ENCODE results near the gene TRIM44.
"Not testable (repeated sequence)": the region's sequence is repeated elsewhere in the genome, so short reads cannot be mapped to it uniquely, and the experiment has no call there.

TRIM44 gene

DNA sequence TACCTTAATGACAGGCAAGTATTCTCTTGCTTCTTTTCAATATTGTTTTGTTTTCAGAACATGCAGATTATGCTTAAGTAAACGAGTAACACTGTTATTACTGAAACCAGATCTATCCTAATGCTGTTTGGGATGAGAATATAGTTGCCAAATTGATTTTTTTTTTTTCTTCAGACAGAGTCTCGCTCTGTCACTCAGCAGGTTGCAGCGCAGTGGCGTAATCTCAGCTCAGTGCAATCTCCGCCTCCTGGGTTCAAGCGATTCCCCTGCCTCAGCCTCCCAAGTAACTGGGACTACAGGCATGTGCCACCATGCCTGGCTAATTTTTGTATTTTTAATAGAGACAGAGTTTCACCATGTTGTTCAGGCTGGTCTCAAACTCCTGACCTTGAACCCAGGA, 91.0 kb downstream of the TRIM44 start:
- DNase-seq (ENCODE audit: low spot score): not testable (repeated sequence)

DNA sequence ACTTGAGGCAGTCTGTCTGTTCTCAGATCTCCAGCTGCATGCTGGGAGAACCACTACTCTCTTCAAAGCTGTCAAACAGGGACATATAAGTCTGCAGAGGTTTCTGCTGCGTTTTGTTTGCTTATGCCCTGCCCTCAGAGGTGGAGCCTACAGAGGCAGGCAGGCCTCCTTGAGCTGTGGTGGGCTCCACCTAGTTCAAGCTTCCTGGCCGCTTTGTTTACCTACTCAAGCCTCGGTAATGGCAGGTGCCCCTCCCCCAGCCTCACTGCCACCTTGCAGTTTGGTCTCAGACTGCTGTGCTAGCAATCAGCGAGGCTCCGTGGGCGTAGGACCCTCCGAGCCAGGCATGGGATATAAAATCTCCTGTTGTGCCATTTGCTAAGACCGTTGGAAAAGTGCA, 97.4 kb downstream of the TRIM44 start:
- DNase-seq (ENCODE audit: low spot score): not testable (repeated sequence)

DNA sequence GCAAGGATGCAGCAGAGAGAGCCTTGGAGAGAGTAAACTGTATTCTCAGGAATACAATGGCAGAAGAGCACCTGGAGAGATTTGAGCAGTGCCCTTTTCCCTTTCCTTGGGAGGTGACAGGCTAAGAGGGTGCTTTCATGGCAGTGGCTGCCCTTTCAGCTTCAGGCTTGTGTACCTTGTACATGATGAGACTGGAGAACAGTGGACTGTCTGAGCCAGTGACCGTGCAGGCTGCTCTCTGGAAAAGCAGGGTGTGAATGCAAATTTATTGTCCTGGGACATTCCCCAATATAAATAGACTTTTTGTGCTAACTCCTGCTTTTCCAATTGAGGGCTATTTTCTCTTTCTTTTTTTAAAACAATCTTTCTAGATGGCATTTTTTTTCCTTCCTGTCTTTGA, 99.3 kb downstream of the TRIM44 start:
- DNase-seq (ENCODE audit: low spot score): no peak

DNA sequence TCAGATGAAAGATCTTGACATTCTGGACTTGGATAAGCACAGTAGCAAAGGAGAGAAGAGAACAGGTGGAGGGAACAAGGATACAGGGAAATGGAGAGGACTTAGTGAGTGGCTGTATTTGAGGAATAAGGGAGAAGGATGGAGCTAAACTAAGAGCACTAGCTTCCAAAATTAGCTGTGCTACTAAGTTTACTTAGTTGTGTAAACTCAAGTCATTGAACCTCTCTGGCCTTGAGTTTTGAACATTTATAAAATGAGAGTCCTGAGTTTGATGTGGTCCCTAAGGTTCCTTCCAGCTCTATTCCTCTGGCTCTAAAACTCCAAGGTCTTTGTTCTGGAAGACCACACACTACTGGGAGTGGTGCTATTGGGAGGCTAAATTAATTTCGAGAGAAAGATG, 100.7 kb downstream of the TRIM44 start:
- DNase-seq (ENCODE audit: low spot score): no peak

DNA sequence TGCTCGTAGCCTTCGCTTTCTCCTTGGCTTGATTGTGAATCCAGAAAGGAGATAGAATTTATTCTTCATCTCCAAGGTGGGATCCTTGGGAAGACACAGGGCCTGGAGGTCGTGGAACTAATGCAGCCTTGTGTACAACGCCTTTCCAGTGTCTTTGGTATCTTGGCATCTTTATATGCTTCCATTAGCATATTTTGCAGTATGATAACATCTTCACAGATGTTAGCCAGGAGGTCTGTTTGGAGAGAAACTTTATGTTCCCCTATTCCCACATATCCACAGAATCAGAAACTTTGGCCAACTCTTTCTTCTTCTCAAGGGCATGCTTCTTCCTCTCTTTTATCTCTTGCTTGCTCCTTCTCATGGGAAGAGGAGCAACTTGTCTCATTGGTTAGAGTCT, 101.2 kb downstream of the TRIM44 start:
- DNase-seq (ENCODE audit: low spot score): no peak

DNA sequence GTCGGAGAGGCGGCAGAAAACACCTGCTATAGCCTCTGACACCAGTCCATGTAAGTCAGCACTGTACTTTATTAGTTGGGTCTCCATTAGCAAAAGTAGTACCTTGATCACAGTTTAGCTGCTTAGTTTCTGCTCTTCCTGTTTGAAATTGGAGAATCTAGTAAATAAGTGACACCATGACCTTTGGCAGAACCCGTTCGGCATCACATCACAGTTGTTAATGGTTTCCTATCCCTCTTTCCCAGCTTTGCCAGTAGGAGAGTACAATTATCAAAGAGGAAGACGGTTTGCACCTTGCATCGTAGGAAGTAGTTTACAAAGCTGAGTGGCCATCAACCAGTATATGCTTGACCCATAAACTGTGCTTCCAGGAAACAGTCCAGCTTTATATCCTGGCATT, 101.8 kb downstream of the TRIM44 start:
- no peak for DNase-seq (ENCODE audit: low spot score)

DNA sequence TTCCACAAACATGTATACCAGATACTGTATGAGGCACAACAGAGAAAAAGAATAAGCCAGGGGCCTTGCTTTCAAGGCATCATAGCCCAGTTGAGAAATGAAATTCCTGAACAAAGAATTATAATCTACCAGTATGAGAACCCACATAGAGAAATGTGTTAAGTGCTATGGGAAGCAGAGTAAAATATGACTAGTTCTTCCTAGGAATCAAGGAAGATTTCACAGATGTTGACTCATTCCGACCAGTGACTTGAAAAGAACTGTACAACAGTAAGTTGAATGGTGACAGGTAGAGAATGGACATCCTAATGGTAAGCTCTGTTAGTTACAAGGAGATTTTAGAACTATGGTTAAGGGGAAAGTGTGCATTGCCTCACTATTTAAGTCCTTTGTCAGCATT, 102.6 kb downstream of the TRIM44 start:
- DNase-seq (ENCODE audit: low spot score): no peak

DNA sequence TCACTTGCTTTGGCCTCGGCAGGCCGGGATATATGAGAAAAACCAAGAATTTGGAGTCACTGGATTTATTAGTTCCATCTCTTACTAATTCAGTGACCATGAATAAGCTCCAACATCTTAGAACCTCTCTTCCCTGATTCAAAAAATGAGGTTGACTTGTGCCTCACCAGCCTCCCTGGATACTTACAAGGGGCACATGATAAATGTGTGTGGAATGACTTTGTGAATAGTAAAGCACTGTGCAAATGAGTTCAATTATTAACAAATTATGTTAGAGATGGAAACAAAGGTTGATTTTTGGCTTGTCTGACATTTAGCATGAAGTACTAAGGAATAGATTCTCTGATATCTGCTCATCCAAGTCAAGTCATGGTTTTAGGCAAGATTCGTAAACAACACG, 104.1 kb downstream of the TRIM44 start:
- DNase-seq (ENCODE audit: low spot score): no peak

DNA sequence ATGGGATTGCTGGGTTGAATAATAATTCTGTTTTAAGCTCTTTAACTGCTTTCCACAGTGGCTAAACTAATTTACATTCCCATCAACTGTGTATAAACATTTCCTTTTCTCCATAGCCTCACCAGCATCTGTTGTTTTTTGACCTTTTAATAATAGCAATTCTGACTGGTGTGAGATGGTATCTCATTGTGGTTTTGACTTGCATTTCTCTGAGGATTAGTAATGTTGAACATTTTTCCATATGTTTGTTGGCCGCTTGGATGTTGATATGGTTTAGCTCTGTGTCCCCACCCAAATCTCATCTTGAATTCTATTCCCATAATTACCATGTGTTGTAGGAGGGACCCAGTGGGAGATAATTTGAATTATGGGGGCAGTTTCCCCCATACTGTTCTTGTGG, 107.8 kb downstream of the TRIM44 start:
- DNase-seq (ENCODE audit: low spot score): not testable (repeated sequence)

DNA sequence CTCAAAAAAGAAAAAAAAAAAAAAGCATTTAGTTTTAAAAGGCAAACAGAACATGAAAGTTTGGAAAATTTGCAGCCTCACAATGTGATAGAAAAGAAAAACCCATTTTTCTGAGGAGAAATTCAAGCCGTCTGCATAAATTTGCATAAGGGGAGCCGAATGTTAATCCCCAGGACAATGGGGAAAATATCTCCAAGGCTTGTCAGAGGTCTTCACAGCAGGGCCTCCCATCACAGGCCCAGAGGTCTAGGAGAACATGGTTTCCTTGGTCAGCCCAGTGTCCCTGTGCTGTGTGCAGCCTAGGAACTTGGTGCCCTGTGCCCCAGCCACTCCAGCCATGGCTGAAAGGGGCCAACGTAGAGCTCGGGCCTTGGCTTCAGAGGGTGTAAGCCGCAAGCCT, 109.1 kb downstream of the TRIM44 start:
- DNase-seq (ENCODE audit: low spot score): no peak

DNA sequence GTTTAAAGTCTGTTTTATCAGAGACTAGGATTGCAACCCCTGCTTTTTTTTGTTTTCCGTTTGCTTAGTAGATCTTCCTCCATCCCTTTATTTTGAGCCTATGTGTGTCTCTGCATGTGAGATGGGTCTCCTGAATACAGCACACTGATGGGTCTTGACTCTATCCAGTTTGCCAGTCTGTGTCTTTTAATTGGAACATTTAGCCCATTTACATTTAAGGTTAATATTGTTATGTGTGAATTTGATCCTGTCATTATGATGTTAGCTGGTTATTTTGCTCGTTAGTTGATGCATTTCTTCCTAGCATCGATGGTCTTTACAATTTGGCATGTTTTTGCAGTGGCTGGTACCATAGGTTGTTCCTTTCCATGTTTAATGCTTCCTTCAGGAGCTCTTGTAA, 114.7 kb downstream of the TRIM44 start:
- not testable (repeated sequence) for DNase-seq (ENCODE audit: low spot score)

DNA sequence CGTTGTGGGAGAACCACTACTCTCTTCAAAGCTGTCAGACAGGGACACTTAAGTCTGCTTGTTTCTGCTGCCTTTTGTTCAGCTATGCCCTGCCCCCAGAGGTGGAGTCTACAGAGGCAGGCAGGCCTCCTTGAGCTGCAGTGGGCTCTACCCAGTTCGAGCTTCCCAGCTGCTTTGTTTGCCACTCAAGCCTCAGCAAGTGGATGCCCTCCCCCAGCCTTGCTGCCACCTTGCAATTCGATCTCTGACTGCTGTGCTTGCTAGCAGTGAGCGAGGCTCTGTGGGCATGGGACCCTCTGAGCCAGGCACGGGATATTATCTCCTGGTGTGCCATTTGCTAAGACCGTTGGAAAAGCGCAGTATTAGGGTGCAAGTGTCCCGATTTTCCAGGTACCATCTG, 116.4 kb downstream of the TRIM44 start:
- not testable (repeated sequence) for DNase-seq (ENCODE audit: low spot score)

DNA sequence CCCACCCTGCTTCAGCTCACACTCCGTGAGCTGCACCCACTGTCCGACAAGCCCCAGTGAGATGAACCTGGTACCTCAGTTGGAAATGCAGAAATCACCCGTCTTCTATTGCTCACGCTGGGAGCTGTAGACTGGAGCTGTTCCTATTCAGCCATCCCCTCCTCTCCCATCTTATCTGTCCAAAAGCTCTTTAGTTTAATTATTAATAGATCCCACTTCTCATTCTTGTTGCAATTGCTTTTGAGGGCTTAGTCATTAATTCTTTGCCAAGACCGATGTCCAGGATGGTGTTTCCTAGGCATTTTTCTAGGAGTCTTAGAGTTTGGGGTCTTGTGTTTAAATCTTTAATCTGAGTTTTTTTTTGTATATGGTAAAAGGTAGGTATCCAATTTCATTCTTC, 116.8 kb downstream of the TRIM44 start:
- no peak for DNase-seq (ENCODE audit: low spot score)

DNA sequence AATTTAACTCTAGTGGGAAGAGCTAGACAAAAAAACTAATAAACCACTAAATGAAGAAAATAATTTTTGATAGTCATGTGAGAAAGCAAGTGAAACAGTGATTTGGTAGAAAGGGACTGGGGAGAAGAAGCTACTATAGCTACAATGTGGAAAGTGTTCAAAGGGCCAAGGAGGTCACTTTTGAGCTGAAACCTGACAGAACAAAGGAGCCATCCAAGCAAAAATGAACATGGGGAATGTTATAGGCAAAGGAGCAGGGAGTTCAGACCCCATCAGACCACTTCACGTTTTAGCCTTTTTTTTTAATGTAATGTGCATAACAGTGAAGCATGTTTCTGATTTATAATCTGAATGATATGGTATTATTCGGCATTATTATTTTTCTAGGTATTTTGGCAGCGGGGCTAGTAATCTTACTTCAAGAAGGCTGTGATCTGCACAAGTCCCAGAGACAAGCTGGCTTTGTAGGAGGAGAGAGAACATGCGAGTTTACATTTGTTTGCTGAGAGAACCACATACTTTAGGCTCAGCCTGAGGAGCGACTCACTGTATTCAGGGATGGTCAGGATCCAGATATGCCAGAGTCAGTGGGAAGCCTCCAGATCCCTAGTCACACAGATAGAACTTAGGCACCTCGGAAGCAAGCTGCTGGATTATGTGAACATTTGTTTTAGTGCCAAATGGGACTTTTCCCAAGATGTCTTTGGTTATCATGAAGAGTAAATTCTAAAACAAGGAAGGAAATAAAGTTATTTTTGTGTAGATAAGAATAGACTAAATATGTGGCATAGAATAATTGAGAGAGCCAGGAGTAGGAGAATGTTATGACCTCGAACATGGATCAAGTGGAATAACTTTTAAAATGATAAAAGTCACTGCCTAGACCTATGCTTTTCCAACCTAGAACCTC, 118.6 kb downstream of the TRIM44 start:
- no peak for DNase-seq (ENCODE audit: low spot score)

DNA sequence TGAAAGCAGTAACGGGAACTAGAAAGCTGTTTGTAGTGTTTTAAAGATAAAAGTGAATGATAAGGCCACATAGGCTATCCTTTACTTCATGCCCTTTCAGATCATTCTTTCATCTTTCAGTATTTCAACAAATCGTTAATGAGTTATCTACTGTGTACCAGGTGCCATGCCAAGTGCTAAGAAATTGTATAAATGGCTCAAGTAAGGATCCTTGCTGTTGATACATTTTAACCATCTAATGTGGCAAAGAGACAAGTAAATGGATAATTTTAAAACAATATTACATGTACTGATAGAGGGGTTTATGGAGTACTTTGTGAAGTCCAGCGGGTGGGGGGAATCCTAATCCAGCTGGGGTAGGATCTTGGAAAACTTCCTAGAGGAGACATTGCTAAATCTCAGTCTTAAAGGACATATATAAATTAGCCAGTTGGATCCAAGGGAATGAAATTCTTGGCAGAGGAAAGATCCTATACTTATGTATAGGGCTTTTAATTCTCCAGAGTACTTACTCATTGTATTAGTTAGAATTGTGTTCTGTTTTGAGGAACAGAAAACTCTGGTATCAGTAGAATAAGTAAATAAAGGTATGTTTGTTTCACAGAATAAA, 119.4 kb downstream of the TRIM44 start:
- no peak for DNase-seq (ENCODE audit: low spot score)

DNA sequence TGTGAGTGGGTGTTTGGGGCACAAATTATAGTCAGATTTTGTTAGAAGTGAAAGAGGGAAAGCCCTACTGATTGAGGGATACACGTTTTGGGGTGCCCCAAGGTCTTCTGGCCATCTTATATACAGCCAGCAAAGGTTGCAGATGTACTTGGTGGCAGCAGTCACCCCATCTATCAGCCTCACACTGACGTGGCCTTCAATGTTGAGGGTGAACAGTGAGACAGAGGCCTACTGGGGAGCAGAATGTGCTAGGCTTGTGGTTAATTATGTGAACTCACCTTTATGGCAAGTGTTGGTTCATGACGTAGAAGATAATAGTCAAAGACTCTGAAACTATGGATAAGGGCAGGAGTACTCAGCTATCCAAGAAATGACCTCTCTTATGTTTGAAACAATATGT, 121.2 kb downstream of the TRIM44 start:
- DNase-seq (ENCODE audit: low spot score): no peak

DNA sequence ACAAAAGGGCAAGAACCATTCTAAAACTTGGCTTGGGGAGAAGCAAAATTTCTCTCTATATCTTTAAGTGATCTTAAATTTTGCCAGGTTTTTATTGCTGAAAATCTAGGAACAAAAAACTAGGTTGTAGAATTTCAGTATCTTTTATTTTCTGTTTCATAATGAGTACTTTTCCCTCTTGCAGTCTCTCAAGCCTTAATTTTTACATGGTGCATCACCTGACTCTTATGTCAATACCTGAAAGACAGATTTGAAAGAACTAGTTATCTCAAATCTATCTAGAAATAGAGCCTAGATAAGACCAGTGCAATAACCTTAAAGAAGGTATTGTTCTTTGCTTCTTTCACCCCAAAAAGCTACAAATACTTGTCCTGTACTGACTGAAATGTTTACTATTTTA, 122.1 kb downstream of the TRIM44 start:
- no peak for DNase-seq (ENCODE audit: low spot score)

DNA sequence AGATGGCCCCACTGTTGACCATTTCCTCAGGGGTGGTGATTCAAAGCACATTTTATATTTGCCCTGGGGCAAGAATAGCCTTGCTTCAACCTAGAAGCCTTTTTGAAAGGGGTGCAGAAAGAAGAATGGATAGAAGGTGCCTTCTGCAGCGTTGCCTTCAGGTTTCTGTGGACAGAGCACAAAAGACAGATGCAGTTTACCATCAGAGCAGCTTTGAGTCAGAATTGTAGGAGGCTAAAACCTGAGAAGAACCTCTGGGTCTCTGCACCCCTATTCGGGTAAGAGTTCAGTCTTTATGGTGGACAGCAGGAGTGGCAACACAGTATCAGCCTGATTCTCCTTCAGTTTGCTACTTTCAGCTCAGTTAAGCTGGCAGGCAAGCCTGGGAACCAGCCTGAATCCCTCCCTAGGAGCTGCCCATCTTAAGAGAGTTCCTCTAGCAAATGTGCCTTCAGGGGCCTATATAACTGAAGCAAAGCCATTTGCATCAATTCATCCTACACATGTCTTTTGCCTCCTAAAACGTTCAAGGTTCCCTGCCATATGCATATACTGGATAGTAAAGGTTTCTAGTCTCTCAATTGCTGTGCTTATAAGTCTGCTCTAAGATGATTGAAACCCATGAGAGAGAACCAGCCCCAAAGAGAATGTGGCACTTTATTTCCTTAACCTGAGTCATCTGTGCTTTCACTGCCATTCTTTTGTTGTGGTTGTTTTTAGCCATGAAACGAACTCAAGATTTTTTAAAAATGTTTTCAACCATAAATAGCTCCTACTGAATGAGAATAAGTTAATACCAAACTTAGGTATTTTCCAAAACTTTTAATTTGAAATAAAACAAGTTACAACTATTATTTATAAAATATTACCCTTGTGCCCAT, 123.0 kb downstream of the TRIM44 start:
- DNase-seq (ENCODE audit: low spot score): no peak

DNA sequence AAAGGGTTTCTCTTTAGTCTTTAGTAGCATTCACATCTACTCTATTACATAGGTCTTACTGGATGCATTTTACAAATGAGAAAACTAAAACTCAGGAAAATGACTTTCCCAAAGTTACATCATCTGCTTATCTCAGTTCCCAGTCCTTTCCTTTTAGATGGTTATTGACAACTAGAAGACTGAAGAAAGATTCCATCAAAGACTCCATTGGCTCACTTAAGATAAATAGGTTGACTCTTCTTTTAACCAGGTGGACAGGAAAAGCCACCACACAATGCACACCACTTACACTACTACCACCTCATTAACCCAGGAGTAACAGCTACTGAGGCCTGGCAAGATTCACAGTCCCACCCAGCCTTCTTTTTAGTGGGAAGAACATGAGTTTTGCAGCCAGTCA, 123.6 kb downstream of the TRIM44 start:
- no peak for DNase-seq (ENCODE audit: low spot score)

DNA sequence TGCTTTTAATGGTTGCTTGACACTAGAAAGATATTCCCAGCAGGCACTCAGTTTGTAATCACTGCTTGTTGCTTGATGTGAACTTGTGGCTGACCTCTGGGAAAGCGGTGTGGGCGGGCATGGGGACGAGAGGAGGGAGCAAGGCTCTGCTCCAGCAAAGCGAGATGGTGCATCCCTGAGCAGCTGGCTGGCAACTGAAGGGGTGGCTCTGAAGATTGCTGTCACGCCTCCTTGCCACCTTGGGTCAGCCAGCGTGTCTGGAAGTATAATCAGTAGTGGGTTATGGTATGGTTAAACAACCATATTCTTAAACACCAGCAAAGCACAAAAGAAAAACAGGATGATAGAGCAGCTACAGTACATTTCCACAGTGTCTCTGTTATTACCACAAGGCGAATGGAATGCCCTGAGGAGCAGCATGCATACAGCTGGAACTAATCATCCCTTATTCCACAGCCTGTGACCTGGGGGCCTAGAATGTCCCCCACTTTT, 124.5 kb downstream of the TRIM44 start:
- DNase-seq (ENCODE audit: low spot score): no peak

DNA sequence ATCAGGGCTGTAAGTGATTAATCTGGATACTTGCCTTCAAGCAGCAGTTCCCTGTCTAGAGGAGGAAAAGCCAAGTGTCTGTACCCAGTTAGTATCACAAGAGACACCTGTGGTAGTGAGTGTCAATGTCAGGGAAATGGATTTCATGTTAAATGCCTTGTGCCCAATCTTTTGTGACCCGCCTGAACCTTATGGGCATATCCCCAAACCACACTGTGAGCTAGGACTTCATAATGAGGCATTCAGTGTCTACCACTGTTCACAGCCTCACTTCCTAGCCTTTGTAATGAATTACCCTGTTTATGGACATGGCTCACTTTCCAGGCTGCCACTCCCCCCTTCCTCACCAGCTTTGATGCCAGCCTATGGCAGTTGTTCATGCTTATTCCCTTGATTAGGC, 125.1 kb downstream of the TRIM44 start:
- DNase-seq (ENCODE audit: low spot score): no peak
